KOPT-K1 (cell line): ENCODE measurements around the gene CLN6.

ENCODE experiments used
- H3K27ac ChIP-seq: fragments of 200-600 bp; sonication (generic); 2 replicates; pipeline ENCODE4 v1.5.1; 2016; ENCODE audit warnings: antibody characterized with exemption, mild to moderate bottlenecking, low read depth, low read length; ENCODE audit not compliant: poor library complexity, severe bottlenecking
- H3K36me3 ChIP-seq: fragments of 200-600 bp; sonication (generic); 2 replicates; pipeline ENCODE4 v1.5.1; 2017; ENCODE audit warnings: antibody characterized with exemption, mild to moderate bottlenecking, low read length, moderate library complexity; ENCODE audit not compliant: insufficient read depth
- H3K9me3 ChIP-seq: fragments of 200-600 bp; sonication (generic); 2 replicates; pipeline ENCODE4 v1.5.1; 2017; ENCODE audit warnings: antibody characterized with exemption, low read length, mild to moderate bottlenecking; ENCODE audit not compliant: insufficient read depth, poor library complexity, severe bottlenecking

CLN6 gene

GRCh38 chr15:68200016-68200861 is 29.3 kb downstream of the CLN6 start:
- Histone ChIP-seq H3K9me3 (no peaks in the 10 kb centered on the region), H3K36me3 (peaks cover 24% of the 10 kb centered on the region; the same call in 1 of the 2 replicates), H3K27ac (no peak overlapping the region)

- Histone ChIP-seq H3K9me3 (no peaks in the 10 kb centered on the region), H3K27ac (no peak overlapping the region), H3K36me3 (peaks cover 24% of the 10 kb centered on the region; the same call in 1 of the 2 replicates)
Observed at GRCh38 chr15:68199340-68199739, 30.2 kb downstream of the CLN6 start.

GRCh38 chr15:68197661-68198437 is 31.7 kb downstream of the CLN6 start:
- Histone ChIP-seq H3K9me3 (no peaks in the 10 kb centered on the region), H3K27ac (no peak overlapping the region), H3K36me3 (peaks cover 37% of the 10 kb centered on the region)

GRCh38 chr15:68197170-68197492 is 32.4 kb downstream of the CLN6 start:
- Histone ChIP-seq H3K27ac (no peak overlapping the region), H3K9me3 (no peaks in the 10 kb centered on the region), H3K36me3 (peaks cover 44% of the 10 kb centered on the region)

- Histone ChIP-seq H3K27ac (no peak overlapping the region), H3K36me3 (peaks cover 49% of the 10 kb centered on the region), H3K9me3 (no peaks in the 10 kb centered on the region)
Observed at GRCh38 chr15:68196445-68197169, 32.9 kb downstream of the CLN6 start.

GRCh38 chr15:68195336-68196112 is 34.0 kb downstream of the CLN6 start:
- Histone ChIP-seq H3K27ac (no peak overlapping the region), H3K36me3 (peaks cover 59% of the 10 kb centered on the region)

GRCh38 chr15:68192804-68193486 is 36.6 kb downstream of the CLN6 start:
- H3K36me3 ChIP-seq, result peaks cover 85% of the 10 kb centered on the region

More at GRCh38 chr15:68195336-68196112, 34.0 kb downstream of the CLN6 start:
- H3K9me3 ChIP-seq, result no peaks in the 10 kb centered on the region

GRCh38 chr15:68192117-68192516 is 37.4 kb downstream of the CLN6 start:
- H3K36me3 ChIP-seq, result peaks cover 85% of the 10 kb centered on the region
- H3K9me3 ChIP-seq, result no peaks in the 10 kb centered on the region
- no peak overlapping the region for H3K27ac ChIP-seq

More at GRCh38 chr15:68192804-68193486, 36.6 kb downstream of the CLN6 start:
- no peaks in the 10 kb centered on the region for H3K9me3 ChIP-seq
- no peak overlapping the region for H3K27ac ChIP-seq

GRCh38 chr15:68191555-68191954 is 38.0 kb downstream of the CLN6 start:
- Histone ChIP-seq H3K36me3 (peaks cover 89% of the 10 kb centered on the region), H3K9me3 (no peaks in the 10 kb centered on the region), H3K27ac (no peak overlapping the region)

GRCh38 chr15:68190048-68190447 is 39.5 kb downstream of the CLN6 start:
- peaks cover 89% of the 10 kb centered on the region for H3K36me3 ChIP-seq
- H3K27ac ChIP-seq, result no peak overlapping the region

GRCh38 chr15:68188647-68189046 is 40.9 kb downstream of the CLN6 start:
- H3K27ac ChIP-seq, result no peak overlapping the region
- peaks cover 93% of the 10 kb centered on the region for H3K36me3 ChIP-seq
- no peaks in the 10 kb centered on the region for H3K9me3 ChIP-seq

More at GRCh38 chr15:68190048-68190447, 39.5 kb downstream of the CLN6 start:
- no peaks in the 10 kb centered on the region for H3K9me3 ChIP-seq

- Histone ChIP-seq H3K9me3 (no peaks in the 10 kb centered on the region), H3K36me3 (peaks cover 93% of the 10 kb centered on the region), H3K27ac (no peak overlapping the region)
Observed at GRCh38 chr15:68187559-68187958, 42.0 kb downstream of the CLN6 start.

GRCh38 chr15:68186671-68187397 is 42.7 kb downstream of the CLN6 start:
- Histone ChIP-seq H3K27ac (no peak overlapping the region), H3K9me3 (no peaks in the 10 kb centered on the region), H3K36me3 (peaks cover 92% of the 10 kb centered on the region)
